GM23248 (cell line): ENCODE measurements around the gene BTAF1.

Source experiments
- EZH2 ChIP-seq: fragments of 200-600 bp; sonication (generic); IDR thresholded peaks from 2 replicates; pipeline ENCODE4 v1.6.1; 2018; ENCODE audit warnings: antibody characterized with exemption, mild to moderate bottlenecking; ENCODE audit not compliant: insufficient read depth, poor library complexity, severe bottlenecking
- EZH2phosphoT487 ChIP-seq: fragments of 200-600 bp; sonication (generic); IDR thresholded peaks from 2 replicates; pipeline ENCODE4 v1.6.1; 2018; ENCODE audit warnings: antibody characterized with exemption, moderate library complexity, mild to moderate bottlenecking, low read depth; ENCODE audit not compliant: insufficient read depth

DNA sequence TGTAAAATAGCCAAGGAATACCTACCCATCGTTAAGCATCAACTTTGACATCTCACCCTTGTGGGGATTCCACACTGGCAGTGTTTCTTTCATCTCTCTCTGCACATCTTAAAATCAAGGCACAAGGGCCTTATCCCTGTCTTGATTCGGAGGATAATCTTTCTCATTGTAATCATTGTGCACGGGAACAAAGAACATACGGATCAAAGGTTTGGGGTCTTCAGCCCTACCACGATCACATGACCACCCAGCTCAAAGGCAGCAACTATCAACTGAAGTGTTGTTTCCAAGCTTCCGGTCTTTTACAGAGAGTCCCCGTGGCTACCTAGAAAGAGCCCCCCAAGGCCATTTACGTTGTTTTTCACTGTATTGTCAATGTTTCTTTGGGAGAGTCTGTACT is 26.1 kb upstream of the BTAF1 start:
- TF ChIP-seq EZH2phosphoT487 (no peak), EZH2 (no peak)
